ENCODE data around the gene PHKB.

The PHKB gene

GRCh38 chr16:47643323-47644000 lies 182.3 kb downstream of the PHKB start:
- Histone ChIP-seq H3K4me3 (replicated peaks; ENCODE audit: insufficient read depth, low read length) (no peak overlapping the region), H3K27me3 (ENCODE audit: insufficient read depth, poor library complexity, severe bottlenecking) (no peaks in the 10 kb centered on the region), H3K27ac (replicated peaks) (no peak overlapping the region)
- peak in 1 of 2 experiments; percentile 1 for DNase-seq (ENCODE audit: low read depth in 1 of 2, low spot score in 1 of 2)
- no peak for TF ChIP-seq SPI1 (IDR thresholded peaks at IDR 0.05; ENCODE audit: borderline replicate concordance, low read depth)

GRCh38 chr16:47644166-47644565 lies 183.0 kb downstream of the PHKB start:
- DNase-seq (ENCODE audit: low read depth in 1 of 2, low spot score in 1 of 2) = no peak
- TF ChIP-seq REST (IDR thresholded peaks at IDR 0.05; ENCODE audit: insufficient replicate concordance, low read depth) = no peak
- no peak for TF ChIP-seq SPI1 (IDR thresholded peaks at IDR 0.05; ENCODE audit: borderline replicate concordance, low read depth)
- no peak for TF ChIP-seq GABPA (IDR thresholded peaks at IDR 0.05; ENCODE audit: low read depth)
- Histone ChIP-seq H3K27me3 (ENCODE audit: insufficient read depth, poor library complexity, severe bottlenecking) (no peaks in the 10 kb centered on the region), H3K4me3 (replicated peaks; ENCODE audit: insufficient read depth, low read length) (no peak overlapping the region), H3K27ac (replicated peaks) (no peak overlapping the region)

GRCh38 chr16:47644661-47645060 lies 183.5 kb downstream of the PHKB start:
- peak in 1 of 2 experiments; percentile 15 for DNase-seq (ENCODE audit: low read depth in 1 of 2, low spot score in 1 of 2)

More at GRCh38 chr16:47644661-47645060, 183.5 kb downstream of the PHKB start:
- no peak overlapping the region for H3K4me3 ChIP-seq (replicated peaks; ENCODE audit: insufficient read depth, low read length)
- no peaks in the 10 kb centered on the region for H3K27me3 ChIP-seq (ENCODE audit: insufficient read depth, poor library complexity, severe bottlenecking)
- no peak overlapping the region for H3K27ac ChIP-seq (replicated peaks)
- no peak for TF ChIP-seq REST (IDR thresholded peaks at IDR 0.05; ENCODE audit: insufficient replicate concordance, low read depth)
- TF ChIP-seq SPI1 (IDR thresholded peaks at IDR 0.05; ENCODE audit: borderline replicate concordance, low read depth) = no peak
- TF ChIP-seq CTCF (IDR thresholded peaks at IDR 0.05; ENCODE audit: insufficient read depth, low read length) = no peak
- TF ChIP-seq GABPA (IDR thresholded peaks at IDR 0.05; ENCODE audit: low read depth) = no peak
- no peak for TF ChIP-seq POLR2AphosphoS5 (IDR thresholded peaks at IDR 0.05; ENCODE audit: low read depth)
